ENCODE measurements around the gene NDUFS2.

Gene NDUFS2

GRCh38 chr1:161172776-161173376 is 29.3 kb upstream of the NDUFS2 start:
- no peak for FAIRE-seq

GRCh38 chr1:161173711-161174110 is 28.5 kb upstream of the NDUFS2 start:
- no peak for FAIRE-seq

GRCh38 chr1:161174911-161175310 is 27.3 kb upstream of the NDUFS2 start:
- FAIRE-seq = no peak

- FAIRE-seq = no peak
Measured at GRCh38 chr1:161175771-161176453, 26.3 kb upstream of the NDUFS2 start.

GRCh38 chr1:161176468-161177111 is 25.6 kb upstream of the NDUFS2 start:
- no peak for FAIRE-seq

GRCh38 chr1:161177112-161177935 is 24.8 kb upstream of the NDUFS2 start, which contains the start of gene B4GALT3:
TSS of gene B4GALT3 (minus strand) at chr1:161177507. CDS start at chr1:161176060, 1,447 bp downstream.
- FAIRE-seq = no peak

GRCh38 chr1:161177936-161178244 is 24.3 kb upstream of the NDUFS2 start:
- no peak for FAIRE-seq

GRCh38 chr1:161179698-161180097 is 22.5 kb upstream of the NDUFS2 start:
- FAIRE-seq = no peak

- no peak for FAIRE-seq
Measured at GRCh38 chr1:161180639-161181038, 21.5 kb upstream of the NDUFS2 start.

GRCh38 chr1:161182214-161182613 is 20.0 kb upstream of the NDUFS2 start:
- no peak for FAIRE-seq

GRCh38 chr1:161185282-161185682 is 16.9 kb upstream of the NDUFS2 start:
- FAIRE-seq = no peak

GRCh38 chr1:161185732-161186311 is 16.3 kb upstream of the NDUFS2 start:
- no peak for FAIRE-seq

- no peak for FAIRE-seq
Measured at GRCh38 chr1:161187311-161187710, 14.9 kb upstream of the NDUFS2 start.

- FAIRE-seq = no peak
Measured at GRCh38 chr1:161188381-161188780, 13.8 kb upstream of the NDUFS2 start.

- FAIRE-seq = no peak
Measured at GRCh38 chr1:161189036-161189435, 13.1 kb upstream of the NDUFS2 start.

- no peak for FAIRE-seq
Measured at GRCh38 chr1:161190962-161191521, 11.1 kb upstream of the NDUFS2 start.

- FAIRE-seq = no peak
Measured at GRCh38 chr1:161191971-161192370, 10.2 kb upstream of the NDUFS2 start.

GRCh38 chr1:161192476-161193465 is 9.4 kb upstream of the NDUFS2 start:
- FAIRE-seq = peak; percentile 93

- no peak for FAIRE-seq
Measured at GRCh38 chr1:161193561-161194235, 8.5 kb upstream of the NDUFS2 start.

GRCh38 chr1:161195171-161195570 is 7.0 kb upstream of the NDUFS2 start:
- FAIRE-seq = no peak

GRCh38 chr1:161196111-161196510 is 6.1 kb upstream of the NDUFS2 start:
- FAIRE-seq = no peak

All from G401.6 (cell line).